CD14-positive monocyte (primary cell): ENCODE results near the gene KIF16B. TPM values are rescaled to one million over a fixed set of nuclear protein-coding genes. Genes with fewer than 3 reads are reported as not detected.

ENCODE experiments used
- DNase-seq, 3 donors: peaks; one replicate each; pipeline ENCODE4 v3.0.0-alpha.2; 2011 to 2022
- H2AFZ ChIP-seq: 2 replicates; pipeline ENCODE4 v1.6.0; 2012; ENCODE audit warnings: mild to moderate bottlenecking, low read depth, low read length, inconsistent platforms; ENCODE audit not compliant: insufficient read depth, poor library complexity, severe bottlenecking
- H3K27ac ChIP-seq, 2 donors: 1 replicate in 1 of 2; 2 replicates in 1 of 2; pipeline ENCODE4 v1.5.1; 2012 to 2013; ENCODE audit warnings: low read length in 2 of 2, control low read depth in 1 of 2, inconsistent platforms in 1 of 2, low read depth in 1 of 2, mild to moderate bottlenecking in 1 of 2
- H3K27me3 ChIP-seq, 2 donors: one replicate each; pipeline versions ENCODE4 v1.6.0 to v1.6.1; 2011 to 2013; ENCODE audit warnings: low read length in 2 of 2; ENCODE audit not compliant: control insufficient read depth in 2 of 2, insufficient read depth in 2 of 2
- H3K36me3 ChIP-seq, 2 donors: replicated peaks in 1 of 2; 1 replicate in 1 of 2; 2 replicates in 1 of 2; pipeline versions ENCODE4 v1.5.1 to v1.6.1; 2012 to 2013; ENCODE audit warnings: low read length in 2 of 2, control low read depth in 1 of 2, inconsistent platforms in 1 of 2, mild to moderate bottlenecking in 1 of 2; ENCODE audit not compliant: insufficient read depth in 2 of 2, control insufficient read depth in 1 of 2
- H3K4me1 ChIP-seq, 2 donors: 1 replicate in 1 of 2; 2 replicates in 1 of 2; pipeline versions ENCODE4 v1.5.1 to v1.6.1; 2012 to 2013; ENCODE audit warnings: low read length in 2 of 2, control low read depth in 1 of 2, inconsistent platforms in 1 of 2, mild to moderate bottlenecking in 1 of 2, moderate library complexity in 1 of 2; ENCODE audit not compliant: insufficient read depth in 2 of 2, control insufficient read depth in 1 of 2
- H3K4me2 ChIP-seq: replicated peaks from 2 replicates; pipeline ENCODE3; 2012; ENCODE audit warnings: low read length, moderate library complexity, mild to moderate bottlenecking; ENCODE audit not compliant: poor library complexity, severe bottlenecking; ENCODE audit errors: extremely low read depth
- H3K4me3 ChIP-seq, 3 experiments: fragments of 200-600 bp in 1 of 3; sonication (generic) in 1 of 3; replicated peaks in 1 of 3; 1 replicate in 2 of 3; 2 replicates in 1 of 3; pipeline ENCODE4 v1.5.1; 2011 to 2013; ENCODE audit warnings: low read length in 3 of 3, mild to moderate bottlenecking in 3 of 3, control low read depth in 2 of 3, low read depth in 2 of 3, inconsistent platforms in 1 of 3, moderate library complexity in 1 of 3
- H3K79me2 ChIP-seq: 2 replicates; pipeline ENCODE4 v1.6.0; 2012; ENCODE audit warnings: mild to moderate bottlenecking, control low read depth, inconsistent platforms, low read length, moderate library complexity; ENCODE audit not compliant: insufficient read depth
- H3K9ac ChIP-seq: 2 replicates; pipeline ENCODE4 v1.6.0; 2017; ENCODE audit warnings: low read length, mild to moderate bottlenecking; ENCODE audit not compliant: insufficient read depth, poor library complexity, severe bottlenecking
- H3K9me3 ChIP-seq, 2 donors: replicated peaks in 1 of 2; 1 replicate in 1 of 2; 2 replicates in 1 of 2; pipeline versions ENCODE4 v1.5.1 to v1.6.1; 2012 to 2013; ENCODE audit warnings: low read length in 2 of 2, control low read depth in 1 of 2; ENCODE audit not compliant: control insufficient read depth in 1 of 2, insufficient read depth in 1 of 2
- H4K20me1 ChIP-seq: 2 replicates; pipeline ENCODE4 v1.6.0; 2012; ENCODE audit warnings: mild to moderate bottlenecking, low read length, control low read depth, moderate library complexity; ENCODE audit not compliant: insufficient read depth
- H3K27ac Mint-ChIP-seq, 7 donors: one replicate each; pipeline ENCODE4 v1.8.0; 2020; ENCODE audit warnings: mild to moderate bottlenecking in 7 of 7, mixed read lengths in 7 of 7, moderate library complexity in 6 of 7, inconsistent platforms in 2 of 7
- H3K27me3 Mint-ChIP-seq, 3 donors: one replicate each; pipeline ENCODE4 v1.8.0; 2021 to 2022; ENCODE audit warnings: low read depth in 3 of 3, mild to moderate bottlenecking in 3 of 3, mixed read lengths in 3 of 3, moderate library complexity in 3 of 3, inconsistent platforms in 1 of 3
- H3K36me3 Mint-ChIP-seq, 2 donors: one replicate each; pipeline ENCODE4 v1.8.0; 2020; ENCODE audit warnings: mixed read lengths in 2 of 2, inconsistent platforms in 1 of 2, mild to moderate bottlenecking in 1 of 2
- H3K4me1 Mint-ChIP-seq: one replicate; pipeline ENCODE4 v1.8.0; 2020; ENCODE audit warnings: mild to moderate bottlenecking, mixed read lengths
- H3K4me3 Mint-ChIP-seq, 2 donors: one replicate each; pipeline ENCODE4 v1.8.0; 2020; ENCODE audit warnings: mild to moderate bottlenecking in 2 of 2, mixed read lengths in 2 of 2, moderate library complexity in 1 of 2
- H3K9me3 Mint-ChIP-seq, 7 donors: one replicate each; pipeline ENCODE4 v1.8.0; 2020 to 2022; ENCODE audit warnings: mixed read lengths in 7 of 7, mild to moderate bottlenecking in 6 of 7, moderate library complexity in 6 of 7, inconsistent platforms in 2 of 7
- WGBS: methylation state at CpG from one replicate; pipeline ENCODE4 v1.1.5; 2013; ENCODE audit warnings: missing lambda C conversion rate; ENCODE audit not compliant: insufficient coverage; 5-methylcytosine and 5-hydroxymethylcytosine counted together
- intact Hi-C, 2 donors: fragments of 100-400 bp; cut with micrococcal nuclease; formaldehyde crosslinking; loops; one replicate each; pipeline versions ENCODE4 v1.15.0 to v1.15.1; 2023
- polyA plus RNA-seq, 3 donors: library from polyadenylated mRNA; depleted of rRNA in 1 of 3; unstranded in 2 of 3; stranded (reverse) in 1 of 3; fragments of 300-500 nt in 2 of 3; fragments of >200 nt in 1 of 3; fragmentation: Illumina TruSeq in 2 of 3; gene quantifications; 1 replicate in 2 of 3; 2 replicates in 1 of 3; pipeline ENCODE4 v1.2.3, GENCODE V29; 2012 to 2021
- TF ChIP-seq, protein P1 (sequence below): fragments of 200-600 bp; IDR thresholded peaks from one replicate; pipeline ENCODE4 v1.8.0; 2022; ENCODE audit warnings: antibody characterized with exemption, mild to moderate bottlenecking

KIF16B gene
- polyA plus RNA-seq, 3 donors: 0.89 to 2.9 (median 2.8) TPM

DNA sequence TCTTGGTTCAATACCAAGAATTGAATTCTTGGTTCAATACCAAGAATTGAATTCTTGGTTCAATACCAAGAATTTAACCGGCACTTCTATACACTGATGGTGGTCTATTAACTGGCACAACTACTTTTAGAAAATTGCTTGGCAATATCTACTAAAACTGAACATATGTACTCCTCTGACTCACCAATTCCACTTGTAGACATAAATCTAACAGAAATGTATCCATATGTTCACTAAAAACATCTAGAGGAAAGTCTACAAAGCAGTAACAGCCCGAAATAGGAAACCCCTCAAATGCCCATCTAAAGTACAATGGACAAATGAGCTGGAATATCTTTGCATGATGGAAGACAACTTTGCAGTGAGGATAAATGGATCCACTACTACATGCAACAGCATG, 71.9 kb downstream of the KIF16B start:
- no peaks in the 10 kb centered on the region for H3K27me3 ChIP-seq
- intact Hi-C loops: no loop called here
- Mint-ChIP-seq H3K27ac (no peak overlapping the region), H3K4me3 (no peak overlapping the region), H3K9me3 (no peaks in the 10 kb centered on the region), H3K4me1 (no peaks in the 10 kb centered on the region), H3K36me3 (peaks cover 28 to 32% of the 10 kb centered on the region in 2 donors), H3K27me3 (peaks cover 0 to 2% (median 0%) of the 10 kb centered on the region in 3 donors)
- H3K27ac ChIP-seq: no peak overlapping the region
- DNase-seq: no peak
- H3K36me3 ChIP-seq: peaks cover 11 to 31% of the 10 kb centered on the region in 2 donors
- no peaks in the 10 kb centered on the region for H3K79me2 ChIP-seq
- no peak overlapping the region for H3K4me3 ChIP-seq
- H3K4me2 ChIP-seq: no peak overlapping the region
- no peak overlapping the region for H2AFZ ChIP-seq
- no peak overlapping the region for H3K9ac ChIP-seq
- no peaks in the 10 kb centered on the region for H4K20me1 ChIP-seq
- TF ChIP-seq, protein P1, sequence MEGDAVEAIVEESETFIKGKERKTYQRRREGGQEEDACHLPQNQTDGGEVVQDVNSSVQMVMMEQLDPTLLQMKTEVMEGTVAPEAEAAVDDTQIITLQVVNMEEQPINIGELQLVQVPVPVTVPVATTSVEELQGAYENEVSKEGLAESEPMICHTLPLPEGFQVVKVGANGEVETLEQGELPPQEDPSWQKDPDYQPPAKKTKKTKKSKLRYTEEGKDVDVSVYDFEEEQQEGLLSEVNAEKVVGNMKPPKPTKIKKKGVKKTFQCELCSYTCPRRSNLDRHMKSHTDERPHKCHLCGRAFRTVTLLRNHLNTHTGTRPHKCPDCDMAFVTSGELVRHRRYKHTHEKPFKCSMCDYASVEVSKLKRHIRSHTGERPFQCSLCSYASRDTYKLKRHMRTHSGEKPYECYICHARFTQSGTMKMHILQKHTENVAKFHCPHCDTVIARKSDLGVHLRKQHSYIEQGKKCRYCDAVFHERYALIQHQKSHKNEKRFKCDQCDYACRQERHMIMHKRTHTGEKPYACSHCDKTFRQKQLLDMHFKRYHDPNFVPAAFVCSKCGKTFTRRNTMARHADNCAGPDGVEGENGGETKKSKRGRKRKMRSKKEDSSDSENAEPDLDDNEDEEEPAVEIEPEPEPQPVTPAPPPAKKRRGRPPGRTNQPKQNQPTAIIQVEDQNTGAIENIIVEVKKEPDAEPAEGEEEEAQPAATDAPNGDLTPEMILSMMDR: no peak
- no peaks in the 10 kb centered on the region for H3K9me3 ChIP-seq
- no CpG with 5 or more reads among the region's 2 CpGs for WGBS
- no peaks in the 10 kb centered on the region for H3K4me1 ChIP-seq

DNA sequence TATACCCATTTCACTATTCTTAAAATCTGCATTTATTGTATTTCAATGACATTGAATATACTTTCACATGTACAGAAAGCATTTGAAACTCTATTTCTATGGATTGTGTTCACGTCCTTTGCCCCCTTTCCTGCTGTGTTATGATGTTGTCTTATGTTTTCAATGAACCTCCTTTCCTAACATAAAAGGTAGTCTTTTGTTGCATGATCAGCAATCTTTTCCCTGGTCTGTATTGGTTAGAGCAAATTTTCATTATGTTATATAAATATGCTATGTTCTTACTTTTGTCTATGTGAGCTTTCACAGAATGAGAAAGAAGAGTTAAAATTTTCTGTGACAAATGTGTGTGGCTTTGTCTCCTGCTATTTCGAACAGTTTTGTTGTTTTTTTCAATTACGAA, 73.1 kb downstream of the KIF16B start:
- Histone ChIP-seq H3K27me3 (no peaks in the 10 kb centered on the region), H3K36me3 (peaks cover 11 to 22% of the 10 kb centered on the region in 2 donors)
- H3K27me3 Mint-ChIP-seq: peaks cover 0 to 2% (median 0%) of the 10 kb centered on the region in 3 donors

More for the DNA sequence above, 73.1 kb downstream of the KIF16B start:
- no peaks in the 10 kb centered on the region for H3K79me2 ChIP-seq
- H3K9ac ChIP-seq: no peak overlapping the region
- intact Hi-C loops: no loop called here
- no peak overlapping the region for H3K4me3 ChIP-seq
- DNase-seq: no peak
- TF ChIP-seq, protein P1: no peak
- H3K4me1 ChIP-seq: no peaks in the 10 kb centered on the region
- no peaks in the 10 kb centered on the region for H4K20me1 ChIP-seq
- H3K4me3 Mint-ChIP-seq: no peak overlapping the region
- no peak overlapping the region for H3K4me2 ChIP-seq
- H3K4me1 Mint-ChIP-seq: no peaks in the 10 kb centered on the region
- no CpG with 5 or more reads among the region's 3 CpGs for WGBS
- H3K27ac ChIP-seq: no peak overlapping the region
- H3K9me3 ChIP-seq: no peaks in the 10 kb centered on the region
- H3K9me3 Mint-ChIP-seq: no peaks in the 10 kb centered on the region
- no peak overlapping the region for H2AFZ ChIP-seq
- peaks cover 22 to 29% of the 10 kb centered on the region in 2 donors for H3K36me3 Mint-ChIP-seq
- no peak overlapping the region for H3K27ac Mint-ChIP-seq
